HepG2 (cell line): ENCODE measurements around the gene NFIL3.

Experiments used
- ATF3 ChIP-seq: sonication (generic); formaldehyde crosslinking; IDR thresholded peaks from 2 replicates; pipeline ENCODE4 v1.4.0; 2020; ENCODE audit warnings: missing genetic modification reagents
- CTCF ChIP-seq: sonication (generic); formaldehyde crosslinking; IDR thresholded peaks from 2 replicates; pipeline ENCODE4 v1.5.0; 2020; ENCODE audit warnings: mild to moderate bottlenecking, missing genetic modification reagents, moderate library complexity
- ZNF614 ChIP-seq: IDR thresholded peaks from 2 replicates; pipeline ENCODE4 v1.6.1; 2018; ENCODE audit warnings: missing biosample characterization, missing genetic modification reagents, inconsistent platforms, borderline replicate concordance

GRCh38 chr9:91411096-91411771 lies 12.4 kb downstream of the NFIL3 start:
- TF ChIP-seq ATF3 (CRISPR knock-in tag) (no peak), CTCF (no peak), ZNF614 (CRISPR knock-in tag) (no peak)
